Raji (cell line): ENCODE results near the gene XRCC3.

Experiments
- POLR2A ChIP-seq: IDR thresholded peaks from 2 replicates; pipeline ENCODE4 v1.6.1; 2011; ENCODE audit warnings: low read depth, low read length, control low read depth; ENCODE audit not compliant: insufficient read depth

Gene XRCC3

GRCh38 chr14:103723748-103724081, 8.5 kb upstream of the XRCC3 start:
- no peak for TF ChIP-seq POLR2A

DNA sequence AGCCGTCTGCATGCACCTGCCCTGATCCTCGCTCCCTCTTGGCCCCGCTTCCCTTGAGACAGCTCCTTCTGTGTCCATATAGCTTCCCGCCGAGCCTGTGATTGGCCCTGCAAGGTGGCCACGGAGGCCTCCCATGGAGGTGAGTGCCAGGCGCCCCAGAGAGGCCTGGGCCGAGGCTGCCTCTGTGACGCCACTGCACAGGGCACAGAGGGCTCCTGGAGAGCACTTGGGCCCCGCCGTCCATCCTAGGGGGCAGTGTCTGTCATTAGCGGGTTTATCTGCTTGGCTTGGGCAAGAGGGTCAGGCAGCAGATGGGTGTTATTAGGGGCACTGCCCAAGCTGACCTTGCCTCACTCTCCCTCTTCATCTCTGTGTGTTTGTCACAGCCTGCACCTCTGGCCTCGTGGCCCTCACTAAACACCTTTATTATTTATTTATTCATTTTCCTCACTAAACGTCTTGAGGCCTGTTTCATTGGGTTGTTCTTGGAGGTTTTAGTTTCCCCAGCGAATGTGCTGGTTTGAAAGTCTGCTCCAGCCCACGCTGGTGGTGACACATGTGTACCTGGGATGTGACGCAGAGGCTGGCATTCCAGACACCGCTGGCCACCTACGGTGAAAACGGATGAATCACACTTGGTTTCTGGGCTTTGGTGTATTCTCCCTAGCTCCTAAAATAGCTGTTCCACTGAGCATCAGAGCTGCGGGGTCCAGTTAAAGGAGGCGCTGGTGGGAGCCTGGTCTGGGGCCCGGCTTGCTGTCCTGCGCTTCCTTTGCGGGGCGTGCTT, 6.3 kb upstream of the XRCC3 start:
- no peak for TF ChIP-seq POLR2A

DNA sequence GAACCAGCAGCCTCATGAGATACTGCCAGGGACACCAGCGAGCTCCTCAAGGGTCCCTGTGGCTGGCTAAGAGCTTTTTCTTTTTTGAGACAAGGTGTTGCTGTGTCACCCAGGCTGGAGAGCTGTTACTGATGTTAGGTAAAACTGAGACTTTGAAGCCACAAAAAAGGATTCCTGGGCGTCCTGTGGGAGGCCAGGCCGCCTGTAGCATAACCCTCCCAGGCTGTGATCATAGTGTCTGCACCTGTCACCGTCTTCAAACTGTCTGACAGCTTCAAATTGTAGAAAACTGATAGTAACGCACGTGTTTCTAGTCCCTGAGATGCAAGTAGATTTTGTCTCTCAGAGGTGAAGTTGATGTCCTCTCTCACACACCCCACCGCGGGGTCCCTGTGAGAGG, 4.5 kb upstream of the XRCC3 start:
- TF ChIP-seq POLR2A, result no peak

DNA sequence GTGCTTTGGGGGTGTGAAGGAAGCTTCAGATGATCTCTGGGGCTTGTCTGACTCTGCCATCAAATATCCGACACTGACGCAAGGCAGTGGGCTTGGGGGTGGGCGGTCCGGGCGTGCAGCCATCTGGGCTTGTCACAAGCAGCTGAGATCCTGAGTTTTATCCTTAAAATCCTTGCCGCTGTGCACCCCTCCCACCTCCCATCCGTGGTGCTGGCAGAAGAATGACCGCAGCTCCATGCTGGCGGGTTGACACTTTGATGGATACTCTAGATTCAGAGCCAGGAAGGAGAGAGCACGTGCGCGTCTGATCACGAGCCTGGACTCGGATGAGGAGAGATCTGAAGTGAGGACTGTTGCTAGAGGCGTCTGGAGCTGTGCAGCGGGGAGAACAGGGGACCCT, 3.3 kb upstream of the XRCC3 start:
- no peak for TF ChIP-seq POLR2A

- TF ChIP-seq POLR2A, result no peak
Measured at GRCh38 chr14:103716899-103717411, 1.7 kb upstream of the XRCC3 start.

DNA sequence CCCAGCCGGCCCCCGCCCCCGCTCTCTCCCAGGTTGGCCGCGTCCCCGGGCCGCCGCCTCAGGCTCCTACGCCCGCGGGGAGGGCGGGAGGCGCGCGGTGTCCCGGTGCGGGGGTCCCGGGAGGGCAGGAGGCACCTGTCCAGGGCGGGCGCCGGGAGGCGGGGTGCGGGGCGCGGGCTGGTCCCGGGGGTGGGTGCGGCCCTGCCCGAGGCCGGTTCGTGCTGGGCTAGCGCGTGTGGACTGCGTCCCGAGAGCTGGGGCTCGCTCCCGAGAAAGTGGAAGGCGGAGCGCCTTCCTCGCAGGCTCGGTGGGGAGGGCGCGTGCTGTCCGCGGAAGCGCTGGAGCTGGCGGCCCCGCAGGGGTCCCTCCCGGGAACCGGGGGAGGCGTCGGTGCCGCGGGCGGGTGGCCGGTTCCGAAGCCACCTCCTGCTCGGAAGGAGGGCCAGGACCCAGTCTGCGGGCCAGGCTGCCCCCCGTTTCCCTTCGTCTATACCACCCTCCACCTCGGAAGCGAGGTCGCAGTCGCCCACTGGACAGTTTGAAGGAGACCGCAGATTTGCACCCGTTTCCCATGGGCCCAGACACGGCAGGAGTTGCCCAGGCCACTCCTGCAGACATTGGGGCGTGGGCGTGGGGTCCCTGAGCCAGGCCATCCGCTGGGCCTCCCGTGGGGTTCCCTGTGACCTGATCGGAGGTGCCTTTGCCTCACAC, 995 bp upstream of the XRCC3 start:
- TF ChIP-seq POLR2A, result no peak

- TF ChIP-seq POLR2A, result no peak
Measured at GRCh38 chr14:103714063-103714724, 1.1 kb downstream of the XRCC3 start.

DNA sequence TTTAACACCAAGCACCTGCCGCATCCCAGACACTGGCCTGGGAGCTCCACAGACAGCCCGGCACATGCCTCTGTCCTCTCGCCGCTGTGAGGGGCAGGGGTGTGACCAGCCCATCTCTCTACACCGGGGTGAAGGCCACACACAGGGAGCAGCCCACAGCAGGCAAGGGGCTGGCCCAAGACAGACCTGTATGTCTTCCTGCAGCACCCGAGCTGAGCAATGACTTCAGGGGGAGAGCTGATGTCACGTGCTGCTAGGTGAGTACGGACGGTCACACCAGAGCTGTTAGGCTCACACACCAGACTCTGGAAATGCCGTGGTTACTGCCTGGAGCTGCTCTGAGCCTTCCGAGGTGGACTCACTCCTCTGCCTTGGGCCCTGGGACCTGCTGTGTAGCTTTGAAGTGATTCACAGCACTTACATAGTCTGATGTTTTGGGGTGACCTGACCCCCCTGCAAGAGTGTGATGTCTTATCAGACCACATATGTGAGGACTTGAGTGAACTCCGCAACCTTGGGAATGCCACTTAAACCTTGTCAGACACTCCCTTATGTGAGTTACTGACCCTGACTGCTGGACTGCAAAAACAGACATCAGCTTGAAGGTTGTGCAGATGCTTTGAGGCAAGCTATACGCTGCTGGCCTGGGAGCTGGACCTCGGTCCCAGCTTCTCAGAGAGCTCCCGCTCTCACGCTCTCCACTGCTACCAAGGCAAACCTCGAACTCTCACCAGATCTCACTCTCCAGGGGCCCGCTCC, 1.8 kb downstream of the XRCC3 start:
- no peak for TF ChIP-seq POLR2A

GRCh38 chr14:103712633-103713247, 2.5 kb downstream of the XRCC3 start:
- peak; percentile 24; the same call in 1 of the 2 replicates for TF ChIP-seq POLR2A

- no peak for TF ChIP-seq POLR2A
Measured at GRCh38 chr14:103711516-103712431, 3.5 kb downstream of the XRCC3 start.

GRCh38 chr14:103710771-103711377, 4.4 kb downstream of the XRCC3 start:
- no peak for TF ChIP-seq POLR2A

DNA sequence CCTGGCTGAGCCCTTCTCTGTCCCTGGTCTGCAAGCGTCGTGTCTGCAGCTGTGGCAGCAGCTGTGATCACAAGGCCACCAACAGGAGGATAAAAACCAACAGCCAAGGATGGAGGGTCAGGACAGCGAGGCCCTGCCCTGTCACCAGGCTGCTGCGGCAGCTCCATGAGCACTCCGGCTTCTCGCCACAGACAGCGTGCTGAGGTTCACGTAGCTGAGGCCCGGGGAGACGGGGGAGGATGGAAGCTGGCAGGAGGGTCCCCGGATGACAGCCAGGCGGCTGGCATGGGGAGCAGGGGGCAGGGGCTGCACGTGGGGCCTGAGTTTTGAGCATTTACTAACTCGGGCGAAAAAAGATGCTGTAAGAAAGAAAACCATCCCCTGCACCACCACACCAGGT, 5.4 kb downstream of the XRCC3 start:
- no peak for TF ChIP-seq POLR2A

GRCh38 chr14:103708750-103709187, 6.5 kb downstream of the XRCC3 start:
- no peak for TF ChIP-seq POLR2A
